HG03097 (cell line): ENCODE data around the gene CNTNAP2.

ENCODE experiments used
- ATAC-seq: cut with Tn5 transposase; IDR thresholded peaks from one replicate; pipeline ENCODE4 v1.9.1; 2021; ENCODE audit not compliant: unreplicated experiment, low FRiP score

CNTNAP2 gene

GRCh38 chr7:146731185-146731584 lies 614.6 kb downstream of the CNTNAP2 start:
- no peak for ATAC-seq

GRCh38 chr7:146735992-146736391 lies 619.4 kb downstream of the CNTNAP2 start:
- ATAC-seq = no peak

GRCh38 chr7:146736446-146737190 lies 620.0 kb downstream of the CNTNAP2 start:
- no peak for ATAC-seq

- no peak for ATAC-seq
Measured at GRCh38 chr7:146740039-146740438, 623.4 kb downstream of the CNTNAP2 start.

- no peak for ATAC-seq
Measured at GRCh38 chr7:146741911-146742310, 625.3 kb downstream of the CNTNAP2 start.

GRCh38 chr7:146754385-146754784 lies 637.8 kb downstream of the CNTNAP2 start:
- ATAC-seq = no peak

GRCh38 chr7:146755585-146755984 lies 639.0 kb downstream of the CNTNAP2 start:
- no peak for ATAC-seq

- no peak for ATAC-seq
Measured at GRCh38 chr7:146764458-146764857, 647.9 kb downstream of the CNTNAP2 start.

GRCh38 chr7:146768957-146769356 lies 652.4 kb downstream of the CNTNAP2 start:
- no peak for ATAC-seq

- ATAC-seq = no peak
Measured at GRCh38 chr7:146772601-146773000, 656.0 kb downstream of the CNTNAP2 start.

GRCh38 chr7:146773506-146773905 lies 656.9 kb downstream of the CNTNAP2 start:
- ATAC-seq = no peak

- ATAC-seq = no peak
Measured at GRCh38 chr7:146781352-146782116, 664.9 kb downstream of the CNTNAP2 start.

GRCh38 chr7:146787266-146787665 lies 670.7 kb downstream of the CNTNAP2 start:
- no peak for ATAC-seq

- ATAC-seq = no peak
Measured at GRCh38 chr7:146788008-146788407, 671.4 kb downstream of the CNTNAP2 start.

GRCh38 chr7:146791344-146792285 lies 675.0 kb downstream of the CNTNAP2 start:
- no peak for ATAC-seq

- ATAC-seq = no peak
Measured at GRCh38 chr7:146804620-146805019, 688.0 kb downstream of the CNTNAP2 start.

GRCh38 chr7:146805082-146805481 lies 688.5 kb downstream of the CNTNAP2 start:
- no peak for ATAC-seq

- ATAC-seq = no peak
Measured at GRCh38 chr7:146826329-146826728, 709.7 kb downstream of the CNTNAP2 start.

- ATAC-seq = no peak
Measured at GRCh38 chr7:146830686-146831085, 714.1 kb downstream of the CNTNAP2 start.

- ATAC-seq = no peak
Measured at GRCh38 chr7:146831875-146832274, 715.3 kb downstream of the CNTNAP2 start.

GRCh38 chr7:146844405-146844804 lies 727.8 kb downstream of the CNTNAP2 start:
- no peak for ATAC-seq
